ENCODE measurements around the gene DHCR7. TPM values are rescaled to one million over a fixed set of nuclear protein-coding genes. Genes with fewer than 3 reads are reported as not detected.

DHCR7 gene
- total and polyA plus RNA-seq, 7 donors, result 4.9 to 15.1 (median 8.4) TPM

DNA sequence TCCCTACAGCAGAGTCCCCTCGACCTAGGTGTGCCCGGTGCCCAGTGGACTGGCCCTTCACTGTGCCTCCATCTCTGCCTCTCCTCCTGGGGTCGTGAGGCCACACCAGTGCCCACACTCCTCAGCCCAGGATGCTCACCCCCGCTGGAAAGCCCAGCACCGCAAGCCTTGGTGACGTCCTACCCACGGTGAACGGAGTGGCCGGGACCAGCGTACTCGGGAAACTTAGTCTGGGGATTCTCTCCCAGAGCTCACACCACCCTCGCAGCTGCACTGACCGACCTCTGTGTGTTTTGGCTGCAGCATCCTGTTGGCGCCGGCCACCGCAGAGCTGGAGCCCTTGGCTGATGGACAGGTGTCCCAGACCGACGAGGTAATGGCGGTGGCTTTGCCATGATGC is 43.3 kb upstream of the DHCR7 start:
- Histone ChIP-seq H3K27me3 (ENCODE audit: insufficient read depth in 3 of 3, low read length in 2 of 3) (no peaks in the 10 kb centered on the region), H3K36me3 (ENCODE audit: insufficient read depth in 1 of 2, low read depth in 1 of 2) (peaks cover 0 to 72% of the 10 kb centered on the region in 2 donors), H3K9me3 (no peaks in the 10 kb centered on the region), H3K4me1 (no peaks in the 10 kb centered on the region), H3K27ac (no peak overlapping the region), H3K4me3 (no peak overlapping the region)
- DNase-seq, result no peak
- WGBS, 3 donors, result 81 to 90% (median 81%) methylated on average over 16 to 19 of the region's 19 CpGs
- intact Hi-C loops (cut with DNase I), result no loop called here
- no peak for ATAC-seq
- no peak for TF ChIP-seq CTCF (IDR thresholded peaks at IDR 0.05)

DNA sequence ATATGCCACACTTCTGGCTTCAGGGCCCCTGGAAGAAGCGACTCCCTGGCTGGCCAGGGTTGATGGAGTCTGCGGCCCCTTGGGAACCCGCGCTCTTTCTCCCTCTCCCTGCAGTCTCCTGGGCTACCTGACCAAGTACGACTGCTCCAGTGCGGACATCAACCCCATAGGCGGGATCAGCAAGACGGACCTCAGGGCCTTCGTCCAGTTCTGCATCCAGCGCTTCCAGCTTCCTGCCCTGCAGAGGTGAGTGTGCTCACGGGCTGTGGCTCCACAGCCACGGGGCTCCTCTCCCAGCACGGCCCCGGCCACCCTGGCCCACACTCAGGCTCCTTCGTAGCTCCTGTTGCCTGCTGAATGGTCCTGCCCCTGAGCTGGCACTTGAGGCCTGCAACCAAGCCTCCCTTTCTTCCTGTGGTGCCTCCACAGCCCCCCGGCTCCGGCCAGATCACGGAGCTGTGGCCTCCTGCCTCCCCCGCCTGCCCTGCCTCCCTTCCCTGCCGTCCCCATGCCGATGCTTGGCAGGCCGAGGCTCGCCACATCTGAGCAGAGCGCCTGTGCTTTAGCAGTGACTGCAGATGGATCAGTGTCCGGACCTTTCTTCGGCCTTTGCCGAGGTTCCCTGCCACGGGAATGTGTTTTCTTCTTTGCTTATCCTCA is 42.7 kb upstream of the DHCR7 start:
- H3K27ac ChIP-seq, result no peak overlapping the region
- DNase-seq (no peak), ATAC-seq (no peak)
- no peak for TF ChIP-seq CTCF (IDR thresholded peaks at IDR 0.05)
- intact Hi-C loops (cut with DNase I), result no loop called here
- no peak overlapping the region for H3K4me3 ChIP-seq
- H3K27me3 ChIP-seq (ENCODE audit: insufficient read depth in 3 of 3, low read length in 2 of 3), result no peaks in the 10 kb centered on the region
- no peaks in the 10 kb centered on the region for H3K9me3 ChIP-seq
- no peaks in the 10 kb centered on the region for H3K4me1 ChIP-seq
- 96 to 98% (median 96%) methylated on average over 27 to 28 of the region's 28 CpGs for WGBS, 3 donors
- peaks cover 0 to 70% of the 10 kb centered on the region in 2 donors for H3K36me3 ChIP-seq (ENCODE audit: insufficient read depth in 1 of 2, low read depth in 1 of 2)

DNA sequence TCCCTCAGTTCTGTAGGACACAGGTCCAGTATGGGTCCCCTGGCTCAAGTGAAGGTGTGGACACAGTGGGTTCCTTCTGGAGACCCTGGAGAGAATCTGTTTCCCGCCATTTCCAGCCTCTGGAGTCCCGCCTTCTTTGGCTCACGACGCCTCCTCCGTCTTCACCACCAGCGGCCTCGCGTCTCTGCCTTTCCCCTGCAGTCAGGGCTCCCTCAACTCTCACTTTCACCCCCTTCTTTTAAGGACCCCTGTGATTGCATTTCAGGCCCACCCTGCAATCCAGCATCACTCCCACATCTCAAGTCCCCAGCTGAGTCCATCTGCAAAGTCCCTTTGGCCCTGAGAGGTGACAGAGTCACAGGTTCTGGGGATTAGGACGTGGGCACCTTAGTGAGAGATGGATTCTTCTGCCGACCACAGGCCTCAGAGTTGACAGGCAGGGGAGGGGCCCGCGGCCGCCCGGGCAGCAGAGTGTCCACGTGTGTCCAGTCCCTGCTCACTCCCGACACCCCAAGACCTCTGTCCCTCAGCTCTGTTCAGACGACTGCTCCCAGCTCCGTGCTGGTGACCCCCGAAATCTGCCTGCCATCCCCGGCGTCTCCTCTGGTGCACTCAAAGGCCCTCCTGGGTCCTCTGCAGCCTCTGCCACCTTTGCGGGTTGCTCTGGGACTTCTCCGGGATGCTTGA is 42.0 kb upstream of the DHCR7 start:
- peaks cover 0 to 70% of the 10 kb centered on the region in 2 donors for H3K36me3 ChIP-seq (ENCODE audit: insufficient read depth in 1 of 2, low read depth in 1 of 2)
- H3K27me3 ChIP-seq (ENCODE audit: insufficient read depth in 3 of 3, low read length in 2 of 3), result no peaks in the 10 kb centered on the region
- no peaks in the 10 kb centered on the region for H3K9me3 ChIP-seq
- no peak for ATAC-seq
- no peak overlapping the region for H3K27ac ChIP-seq
- H3K4me1 ChIP-seq, result no peaks in the 10 kb centered on the region
- WGBS, 3 donors, result 90 to 95% (median 92%) methylated on average over 23 of the region's 23 CpGs
- DNase-seq, result no peak
- intact Hi-C loops (cut with DNase I), result no loop called here
- H3K4me3 ChIP-seq, result no peak overlapping the region
- no peak for TF ChIP-seq CTCF (IDR thresholded peaks at IDR 0.05)

DNA sequence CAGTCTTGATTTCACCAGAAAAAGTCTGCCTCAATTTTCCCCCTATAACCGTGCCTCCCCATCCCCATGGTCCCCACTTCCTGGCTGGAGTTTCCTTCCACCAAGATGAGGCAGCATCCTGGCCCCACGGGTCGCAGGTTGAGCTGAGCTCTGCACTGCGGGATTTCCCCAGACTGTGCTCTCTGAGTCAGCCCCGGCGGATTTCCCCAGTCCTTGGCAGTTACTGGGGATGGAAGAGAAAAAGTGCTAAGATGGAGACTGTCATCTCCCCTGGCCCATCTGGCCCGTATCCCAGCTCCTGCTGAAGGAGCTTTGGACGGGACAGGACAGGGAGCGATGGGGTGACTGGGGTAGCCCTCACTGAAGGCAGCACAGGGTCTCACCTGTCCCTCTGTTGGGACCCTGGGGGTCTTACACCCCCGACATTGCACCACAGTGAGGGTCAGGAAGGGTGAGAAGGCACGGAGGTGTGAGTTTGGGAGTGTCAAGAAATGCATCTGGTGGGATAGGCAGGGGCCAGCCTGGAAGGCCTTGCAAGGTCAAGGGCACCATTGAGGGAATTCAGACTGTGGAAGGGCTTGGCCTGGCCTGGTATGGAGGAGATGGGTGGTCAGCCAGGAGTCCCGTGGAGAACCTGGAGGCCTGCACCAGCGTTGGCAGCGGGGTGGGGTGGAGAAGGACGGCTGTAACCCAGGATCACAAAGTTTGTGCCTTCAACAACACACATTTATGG is 41.3 kb upstream of the DHCR7 start:
- Histone ChIP-seq H3K27ac (no peak overlapping the region), H3K36me3 (ENCODE audit: insufficient read depth in 1 of 2, low read depth in 1 of 2) (peaks cover 0 to 75% of the 10 kb centered on the region in 2 donors), H3K4me3 (no peak overlapping the region), H3K9me3 (no peaks in the 10 kb centered on the region), H3K4me1 (no peaks in the 10 kb centered on the region), H3K27me3 (ENCODE audit: insufficient read depth in 3 of 3, low read length in 2 of 3) (no peaks in the 10 kb centered on the region)
- TF ChIP-seq CTCF (IDR thresholded peaks at IDR 0.05), result no peak
- WGBS, 3 donors, result 71 to 82% (median 78%) methylated on average over 15 of the region's 15 CpGs
- intact Hi-C loops (cut with DNase I), result no loop called here
- ATAC-seq, result peak in 1 of 4 donors; percentile 35
- DNase-seq, result no peak

Measured in psoas muscle (tissue), 8 donors.